Stimulated activated CD4-positive, alpha-beta T cell treated with anti-CD3 and anti-CD28 coated beads, TNF-alpha, amount 100 ng/mL, for 4 hours (primary cell): ENCODE measurements around the gene RIMS1.

ENCODE experiments used
- DNase-seq, 3 experiments: peaks; one replicate each; pipeline ENCODE4 v3.0.0-alpha.2; 2020; ENCODE audit warnings: low read depth in 3 of 3

RIMS1 gene, protein sequence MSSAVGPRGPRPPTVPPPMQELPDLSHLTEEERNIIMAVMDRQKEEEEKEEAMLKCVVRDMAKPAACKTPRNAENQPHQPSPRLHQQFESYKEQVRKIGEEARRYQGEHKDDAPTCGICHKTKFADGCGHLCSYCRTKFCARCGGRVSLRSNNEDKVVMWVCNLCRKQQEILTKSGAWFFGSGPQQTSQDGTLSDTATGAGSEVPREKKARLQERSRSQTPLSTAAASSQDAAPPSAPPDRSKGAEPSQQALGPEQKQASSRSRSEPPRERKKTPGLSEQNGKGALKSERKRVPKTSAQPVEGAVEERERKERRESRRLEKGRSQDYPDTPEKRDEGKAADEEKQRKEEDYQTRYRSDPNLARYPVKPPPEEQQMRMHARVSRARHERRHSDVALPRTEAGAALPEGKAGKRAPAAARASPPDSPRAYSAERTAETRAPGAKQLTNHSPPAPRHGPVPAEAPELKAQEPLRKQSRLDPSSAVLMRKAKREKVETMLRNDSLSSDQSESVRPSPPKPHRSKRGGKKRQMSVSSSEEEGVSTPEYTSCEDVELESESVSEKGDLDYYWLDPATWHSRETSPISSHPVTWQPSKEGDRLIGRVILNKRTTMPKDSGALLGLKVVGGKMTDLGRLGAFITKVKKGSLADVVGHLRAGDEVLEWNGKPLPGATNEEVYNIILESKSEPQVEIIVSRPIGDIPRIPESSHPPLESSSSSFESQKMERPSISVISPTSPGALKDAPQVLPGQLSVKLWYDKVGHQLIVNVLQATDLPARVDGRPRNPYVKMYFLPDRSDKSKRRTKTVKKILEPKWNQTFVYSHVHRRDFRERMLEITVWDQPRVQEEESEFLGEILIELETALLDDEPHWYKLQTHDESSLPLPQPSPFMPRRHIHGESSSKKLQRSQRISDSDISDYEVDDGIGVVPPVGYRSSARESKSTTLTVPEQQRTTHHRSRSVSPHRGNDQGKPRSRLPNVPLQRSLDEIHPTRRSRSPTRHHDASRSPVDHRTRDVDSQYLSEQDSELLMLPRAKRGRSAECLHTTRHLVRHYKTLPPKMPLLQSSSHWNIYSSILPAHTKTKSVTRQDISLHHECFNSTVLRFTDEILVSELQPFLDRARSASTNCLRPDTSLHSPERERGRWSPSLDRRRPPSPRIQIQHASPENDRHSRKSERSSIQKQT (N-terminal part only)

GRCh38 chr6:71886184-71887005, at the start of gene RIMS1:
Gene RIMS1 (plus strand): TSS chr6:71886550. CDS start chr6:71887024, 474 bp downstream.
- DNase-seq: no peak

GRCh38 chr6:71851214-71851613, 35.1 kb upstream of the RIMS1 start:
- DNase-seq: no peak

DNA sequence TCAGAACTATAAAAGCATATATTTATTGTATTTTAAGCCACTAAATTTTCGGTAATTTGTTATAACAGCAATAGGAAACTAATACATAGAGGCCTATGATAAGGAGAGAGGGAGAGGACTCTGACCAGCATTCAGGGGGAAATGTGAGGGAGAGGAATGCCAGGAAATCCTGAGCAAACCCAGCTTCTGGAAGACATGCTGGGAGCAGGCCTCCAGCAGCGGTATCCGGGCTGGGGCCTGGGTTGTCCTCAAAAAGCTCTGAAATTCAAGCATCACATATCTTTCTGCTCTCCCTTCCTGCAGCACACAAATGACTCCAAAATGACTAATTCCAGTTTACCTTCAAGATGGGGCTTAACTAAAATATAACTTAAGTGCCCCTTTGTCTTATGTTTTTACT, 33.4 kb upstream of the RIMS1 start:
- DNase-seq: no peak

DNA sequence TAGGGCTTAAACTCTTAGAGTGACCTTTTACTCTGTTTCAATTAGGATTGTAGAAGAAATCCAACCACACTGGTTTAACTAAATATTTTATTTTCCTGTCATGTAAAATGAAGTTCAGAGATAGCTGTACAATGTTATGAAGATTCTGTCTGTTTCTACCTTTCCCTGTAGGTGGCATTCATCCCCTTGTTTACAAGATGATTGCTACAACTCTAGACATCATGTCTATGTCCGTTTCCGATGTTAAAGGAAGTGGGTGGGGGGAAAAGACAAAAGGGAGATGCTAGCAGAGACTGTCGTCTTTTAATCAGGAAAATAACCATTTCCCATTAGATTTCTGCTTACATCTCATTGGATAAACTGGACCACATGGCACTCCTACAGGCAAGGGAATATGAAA, 30.9 kb upstream of the RIMS1 start:
- no peak for DNase-seq

GRCh38 chr6:71879016-71879415, 7.3 kb upstream of the RIMS1 start:
- DNase-seq: no peak

- no peak for DNase-seq
Observed at GRCh38 chr6:71887006-71887743, 825 bp downstream of the RIMS1 start.

GRCh38 chr6:71887744-71888230, 1.4 kb downstream of the RIMS1 start:
- DNase-seq: no peak

DNA sequence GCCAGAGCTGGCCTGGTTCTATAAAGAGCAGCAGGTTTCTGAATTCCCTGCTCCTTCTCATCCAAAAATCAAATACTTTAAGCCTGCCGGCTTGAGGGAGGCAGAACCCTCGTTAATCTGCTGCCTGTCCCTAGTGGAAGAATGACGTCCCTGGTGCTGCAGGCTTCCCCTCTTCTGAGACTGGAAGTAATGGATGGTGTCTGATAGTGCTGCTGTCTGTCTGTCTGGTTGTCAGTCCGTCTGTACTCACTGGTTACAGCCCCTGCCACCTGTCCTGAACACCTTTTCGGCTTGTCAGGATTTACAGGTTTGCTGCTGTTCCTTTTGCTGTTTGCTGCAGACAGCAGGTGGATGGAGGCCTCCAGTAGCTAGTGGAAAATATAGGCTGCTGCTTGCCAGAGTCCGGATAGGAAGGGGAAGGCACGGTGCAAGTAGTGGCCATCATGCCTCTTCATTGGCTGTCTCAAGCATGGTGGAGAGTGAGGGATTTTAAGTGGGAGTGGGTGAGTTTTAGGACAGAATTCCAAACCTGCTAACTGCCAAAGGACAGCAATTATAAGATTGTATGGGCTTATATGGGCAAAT, 2.5 kb downstream of the RIMS1 start:
- DNase-seq: no peak

GRCh38 chr6:71889366-71889765, 3.0 kb downstream of the RIMS1 start:
- DNase-seq: no peak

- no peak for DNase-seq
Observed at GRCh38 chr6:71892641-71893040, 6.3 kb downstream of the RIMS1 start.

GRCh38 chr6:71900642-71901041, 14.3 kb downstream of the RIMS1 start:
- no peak for DNase-seq

- DNase-seq: no peak
Observed at GRCh38 chr6:71902261-71902660, 15.9 kb downstream of the RIMS1 start.

DNA sequence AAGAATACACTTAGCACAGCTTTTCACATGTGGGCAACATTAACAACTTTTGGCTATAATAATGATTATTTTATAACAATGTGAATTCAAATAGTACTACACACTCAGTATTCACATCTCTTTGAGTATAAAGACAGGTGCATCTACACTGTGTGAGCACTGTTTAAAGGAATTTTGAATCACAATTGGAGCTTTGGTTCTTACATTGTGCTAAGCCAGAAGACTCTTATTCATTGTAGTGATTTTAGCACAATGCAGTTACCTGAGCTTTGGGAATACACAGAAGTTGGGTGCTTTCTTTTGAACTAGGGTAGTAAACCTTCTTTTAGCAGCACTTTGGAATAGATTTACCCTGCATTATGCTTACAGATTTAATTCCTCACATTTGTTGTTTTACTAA, 20.5 kb downstream of the RIMS1 start:
- no peak for DNase-seq

- no peak for DNase-seq
Observed at GRCh38 chr6:71908162-71908765, 21.9 kb downstream of the RIMS1 start.

DNA sequence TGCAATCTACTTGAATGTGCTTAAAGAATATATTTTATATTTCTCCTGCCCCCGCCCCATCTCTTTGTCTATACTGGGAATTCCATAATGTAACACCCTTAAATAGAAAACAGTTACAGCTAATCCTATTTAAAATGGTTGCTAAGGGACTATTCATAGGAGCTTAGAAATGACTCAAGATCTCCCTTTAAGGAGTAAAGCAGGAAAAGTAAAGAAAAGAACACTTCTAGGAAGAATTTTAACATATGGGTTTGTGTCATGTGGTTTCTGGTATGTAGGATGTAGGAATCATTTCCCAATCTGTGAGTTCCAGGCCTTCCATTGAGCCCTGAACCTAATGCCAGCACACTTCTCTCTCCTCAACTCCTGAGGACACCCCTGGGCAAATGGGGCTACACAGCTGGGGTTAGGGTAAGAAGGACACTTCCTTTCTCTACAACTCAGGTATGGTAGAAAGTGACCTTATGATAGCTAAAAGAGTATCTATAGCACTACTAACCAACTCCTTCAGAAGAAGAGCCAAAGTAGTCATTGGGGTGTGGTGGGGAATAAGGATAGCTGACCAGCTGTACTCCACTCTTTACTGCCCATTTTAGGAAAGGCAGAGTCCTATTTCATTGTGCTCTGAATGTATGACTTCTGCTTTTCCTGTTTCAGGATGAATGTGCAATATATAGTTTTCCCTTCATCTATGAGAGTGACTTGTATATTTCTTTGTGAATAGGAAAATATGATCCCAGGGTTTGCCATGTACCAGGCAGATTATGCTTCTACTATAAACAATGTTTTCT, 27.3 kb downstream of the RIMS1 start:
- no peak for DNase-seq

GRCh38 chr6:71929047-71929446, 42.7 kb downstream of the RIMS1 start:
- DNase-seq: no peak

DNA sequence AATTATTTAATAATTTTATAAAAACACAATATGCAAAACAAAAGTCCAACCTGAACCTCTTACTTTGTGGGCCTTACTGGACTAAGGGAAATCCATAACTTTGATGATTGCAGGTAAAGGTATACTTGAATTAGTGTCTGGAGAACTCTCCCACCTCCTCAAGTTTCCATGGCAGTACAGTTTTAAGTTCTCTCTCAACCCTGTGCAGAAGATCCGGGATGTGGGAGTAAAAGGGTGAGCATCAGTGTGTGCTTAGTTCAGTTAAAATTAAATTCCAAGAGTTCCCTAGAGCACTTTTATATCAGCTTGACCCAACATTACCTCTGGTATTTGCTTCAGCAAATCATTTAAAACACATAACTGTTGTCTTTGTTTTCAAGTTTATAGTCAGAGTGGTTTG, 47.5 kb downstream of the RIMS1 start:
- DNase-seq: no peak

GRCh38 chr6:71965404-71965803, 79.1 kb downstream of the RIMS1 start:
- DNase-seq: no peak

DNA sequence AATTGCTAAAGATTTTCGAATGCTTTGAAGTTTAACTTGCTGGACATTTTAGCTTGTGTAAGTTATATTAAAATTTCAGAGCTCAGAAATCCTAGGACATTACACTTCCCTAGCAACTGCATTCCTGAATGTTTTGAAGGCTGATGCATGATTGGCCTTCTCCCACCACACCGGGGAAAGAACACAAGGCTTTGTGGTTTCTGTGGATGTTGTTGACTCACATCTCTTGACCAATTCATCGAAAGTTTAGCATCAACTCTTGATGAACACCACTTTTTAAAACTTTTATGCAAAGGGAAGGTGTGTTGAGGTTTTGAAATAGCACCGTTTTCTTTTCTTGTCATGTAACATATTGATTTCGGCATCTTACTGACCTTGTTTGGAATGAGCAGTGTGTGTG, 81.1 kb downstream of the RIMS1 start:
- DNase-seq: no peak
